H7 (cell line): Measurements from ENCODE around the gene PLXNB1. TPM values are rescaled to one million over a fixed set of nuclear protein-coding genes. Genes with fewer than 3 reads are reported as not detected.

Source experiments
- DNase-seq: peaks from one replicate; pipeline ENCODE4 v3.0.0; 2012
- H3K27me3 ChIP-seq: 2 replicates; pipeline ENCODE4 v1.6.0; 2011; ENCODE audit warnings: mild to moderate bottlenecking, low read length; ENCODE audit not compliant: control insufficient read depth, insufficient read depth
- H3K36me3 ChIP-seq: replicated peaks from 2 replicates; pipeline ENCODE4 v1.5.1; 2011; ENCODE audit warnings: low read length; ENCODE audit not compliant: control insufficient read depth, insufficient read depth
- H3K4me3 ChIP-seq: 2 replicates; pipeline ENCODE4 v1.5.1; 2011; ENCODE audit warnings: low read depth, mild to moderate bottlenecking, control low read depth, low read length, moderate library complexity; ENCODE audit not compliant: insufficient read depth
- total RNA-seq: library from RNA; depleted of rRNA; stranded (reverse); fragments of >200 nt; shearing (Covaris generic); gene quantifications from 2 replicates; pipeline ENCODE4 v1.2.3, GENCODE V29; 2014

The PLXNB1 gene
- total RNA-seq, 1 experiment from 2014 or later: 46.5 TPM

DNA sequence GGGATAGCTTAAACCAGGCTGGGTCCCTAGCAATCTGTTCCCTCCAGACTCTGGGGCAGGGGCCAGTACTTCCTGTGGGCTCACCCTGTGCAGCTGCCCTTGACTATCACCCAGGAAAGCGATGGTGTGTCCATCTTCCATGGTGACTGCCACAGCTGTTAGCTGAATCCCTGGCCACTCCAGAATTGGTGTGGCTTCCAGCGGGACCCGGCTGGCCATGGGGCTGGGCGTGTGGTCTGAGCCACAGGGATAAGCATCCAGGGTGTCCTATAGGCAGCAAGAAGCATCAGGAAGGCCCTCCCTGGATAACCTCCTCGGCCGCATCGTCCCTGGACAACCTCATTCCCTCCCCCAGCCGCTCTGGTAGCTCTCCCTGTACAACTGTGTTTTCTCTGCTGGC is 7.2 kb downstream of the PLXNB1 start:
- H3K4me3 ChIP-seq: no peak overlapping the region
- no peak for DNase-seq
- no peaks in the 10 kb centered on the region for H3K27me3 ChIP-seq
- peaks cover 13% of the 10 kb centered on the region for H3K36me3 ChIP-seq

DNA sequence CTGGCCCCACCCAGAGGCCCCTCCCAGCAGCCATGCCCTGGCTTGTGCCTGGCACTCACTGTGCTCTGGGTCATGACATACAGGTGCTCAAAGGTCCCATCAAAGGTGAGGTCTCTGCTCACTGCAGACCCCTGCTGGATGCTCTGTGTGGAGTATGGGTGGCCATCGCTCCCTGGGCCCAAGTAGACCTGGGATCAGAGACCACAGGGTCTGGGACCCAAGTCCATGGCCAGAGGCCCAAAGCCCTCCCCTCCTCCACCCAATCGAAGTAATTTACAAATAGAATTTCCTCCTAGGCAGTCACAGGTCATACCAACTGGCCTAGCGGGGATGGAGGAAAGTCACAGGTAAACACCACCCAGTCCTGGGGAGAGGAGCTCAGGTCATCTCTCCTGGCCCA is 7.6 kb downstream of the PLXNB1 start:
- no peak for DNase-seq
- no peak overlapping the region for H3K4me3 ChIP-seq
- no peaks in the 10 kb centered on the region for H3K27me3 ChIP-seq
- peaks cover 13% of the 10 kb centered on the region for H3K36me3 ChIP-seq

DNA sequence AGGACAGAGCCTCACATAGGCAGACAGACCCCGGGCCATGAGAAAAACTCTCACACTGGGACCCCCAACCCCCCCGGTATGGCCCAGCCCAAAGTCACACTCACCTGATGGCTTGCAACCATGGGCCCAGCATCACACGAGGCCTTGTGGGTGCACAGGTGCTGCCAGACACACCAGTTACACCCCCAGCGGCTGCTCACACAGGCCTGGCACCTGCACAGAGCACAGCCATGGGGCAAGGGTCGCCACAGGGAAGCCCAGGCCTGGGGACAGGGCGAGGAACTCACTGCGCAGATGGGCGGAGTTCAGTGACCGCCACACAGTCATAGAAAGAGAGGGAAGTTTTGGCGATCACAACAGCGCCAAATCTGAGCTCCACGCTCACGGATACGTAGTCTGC is 9.3 kb downstream of the PLXNB1 start:
- DNase-seq: no peak
- Histone ChIP-seq H3K4me3 (no peak overlapping the region), H3K27me3 (no peaks in the 10 kb centered on the region; the same call in 1 of the 2 replicates), H3K36me3 (peaks cover 21% of the 10 kb centered on the region)

DNA sequence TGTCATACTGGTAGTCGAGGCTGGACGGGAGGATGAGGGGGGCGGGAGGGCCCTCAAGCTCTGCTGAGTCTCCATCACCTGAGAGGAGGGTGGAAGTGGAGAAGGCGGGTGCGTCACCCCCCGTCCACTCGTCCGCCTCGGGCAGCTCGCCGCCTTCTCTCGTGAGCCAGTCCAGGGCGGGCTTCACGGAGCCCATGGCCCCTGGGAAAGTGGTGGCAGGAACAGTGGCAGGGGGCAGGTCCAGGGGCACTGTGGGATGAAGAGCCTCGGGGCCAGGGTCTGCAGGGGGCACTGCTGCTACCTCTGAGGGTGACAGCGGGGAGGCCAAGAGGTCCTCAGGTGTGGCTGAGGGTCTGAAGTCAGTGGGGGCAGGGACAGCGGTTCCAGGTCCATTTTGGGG is 10.3 kb downstream of the PLXNB1 start:
- DNase-seq: no peak
- Histone ChIP-seq H3K4me3 (no peak overlapping the region), H3K36me3 (peaks cover 31% of the 10 kb centered on the region), H3K27me3 (no peaks in the 10 kb centered on the region; the same call in 1 of the 2 replicates)

DNA sequence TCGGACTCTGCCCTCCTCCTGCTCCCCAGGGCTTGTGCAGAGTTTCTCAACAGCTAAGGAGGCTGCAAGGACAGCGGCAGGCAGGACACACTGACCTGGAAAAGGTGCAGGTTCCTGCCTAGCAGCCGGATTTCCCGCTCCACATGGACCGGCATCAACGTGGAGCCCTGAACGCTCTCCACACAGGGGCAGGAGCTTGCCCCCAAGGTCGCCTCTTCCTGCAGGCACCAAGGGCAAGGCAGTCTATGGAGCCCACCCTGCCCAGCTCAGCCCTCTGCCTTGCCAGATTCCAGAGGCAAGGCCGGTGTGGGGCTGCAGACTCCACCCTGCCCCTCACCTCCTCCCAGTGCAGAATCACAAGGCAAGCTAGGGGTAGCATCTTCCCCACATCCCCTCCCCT is 10.7 kb downstream of the PLXNB1 start:
- Histone ChIP-seq H3K27me3 (no peaks in the 10 kb centered on the region; the same call in 1 of the 2 replicates), H3K4me3 (no peak overlapping the region), H3K36me3 (peaks cover 34% of the 10 kb centered on the region)
- no peak for DNase-seq

DNA sequence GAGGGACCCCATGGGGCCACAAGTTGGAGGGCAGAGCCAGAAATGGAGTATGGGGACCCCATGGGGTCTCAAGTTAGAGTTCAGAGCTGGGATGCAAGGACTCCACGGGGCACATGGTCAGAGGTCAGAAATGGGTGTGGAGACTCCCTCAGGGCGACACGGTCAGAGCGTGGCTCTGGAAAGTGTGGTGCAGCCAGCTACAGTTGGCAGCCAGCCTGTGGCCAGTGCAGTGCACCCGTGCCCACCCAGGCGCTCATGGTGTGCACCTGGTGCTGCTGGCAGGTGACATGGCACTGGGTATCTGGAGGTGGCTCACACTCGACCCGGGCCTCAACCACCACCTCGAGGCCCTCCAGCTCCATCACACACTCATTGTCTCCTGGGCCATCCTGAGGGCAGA is 11.2 kb downstream of the PLXNB1 start:
- peaks cover 37% of the 10 kb centered on the region for H3K36me3 ChIP-seq
- no peak for DNase-seq
- no peak overlapping the region for H3K4me3 ChIP-seq
- H3K27me3 ChIP-seq: no peaks in the 10 kb centered on the region; the same call in 1 of the 2 replicates

DNA sequence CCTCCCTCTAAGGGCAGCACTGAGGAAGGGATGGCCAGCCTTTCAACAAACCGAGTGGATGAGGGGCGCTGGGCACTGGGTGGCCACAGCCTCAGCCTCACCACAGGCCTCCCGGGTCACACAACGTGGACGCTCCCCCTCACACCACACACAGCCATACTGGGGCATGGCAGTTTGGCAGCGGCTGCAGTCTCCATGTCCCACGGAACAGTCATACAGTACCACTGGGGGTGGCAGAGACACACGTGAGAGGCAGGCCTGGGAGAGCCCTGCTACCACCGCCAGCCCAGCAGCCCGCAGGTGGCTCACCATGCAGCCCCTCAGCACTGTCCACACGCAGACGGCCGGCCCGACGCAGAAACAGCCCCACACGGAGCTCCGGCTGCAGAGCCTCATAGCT is 11.7 kb downstream of the PLXNB1 start:
- no peak overlapping the region for H3K4me3 ChIP-seq
- H3K27me3 ChIP-seq: no peaks in the 10 kb centered on the region; the same call in 1 of the 2 replicates
- no peak for DNase-seq
- peaks cover 40% of the 10 kb centered on the region for H3K36me3 ChIP-seq

DNA sequence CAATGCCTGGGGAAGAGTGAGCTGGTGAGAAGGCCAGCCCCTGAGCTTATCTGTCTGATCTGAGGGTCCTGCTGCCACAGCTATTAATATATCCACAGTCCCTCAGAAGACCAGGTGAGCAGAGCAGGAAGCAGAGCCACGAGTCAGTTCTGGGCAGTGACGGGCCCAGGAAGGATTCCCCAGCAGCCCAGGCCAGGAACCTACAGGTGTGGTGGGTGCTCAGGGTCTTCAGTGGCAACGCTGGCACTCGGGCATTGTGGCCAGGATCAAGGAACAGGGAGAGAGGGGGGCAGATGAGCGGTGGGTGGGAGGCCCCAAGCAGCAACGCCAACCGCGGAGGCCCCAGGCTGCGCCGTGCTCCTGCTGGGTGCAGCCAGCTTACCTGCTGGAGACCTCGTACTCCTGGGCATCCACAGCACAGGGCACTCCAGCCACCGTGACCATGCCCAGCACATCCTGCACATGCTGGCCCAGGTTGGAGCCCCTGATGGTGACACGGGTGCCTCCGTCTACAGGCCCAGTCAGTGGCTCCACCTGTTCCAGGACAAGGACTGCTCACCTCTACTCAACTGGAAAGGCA is 12.3 kb downstream of the PLXNB1 start:
- peaks cover 45% of the 10 kb centered on the region for H3K36me3 ChIP-seq
- no peak overlapping the region for H3K4me3 ChIP-seq
- DNase-seq: no peak
- H3K27me3 ChIP-seq: no peaks in the 10 kb centered on the region; the same call in 1 of the 2 replicates

DNA sequence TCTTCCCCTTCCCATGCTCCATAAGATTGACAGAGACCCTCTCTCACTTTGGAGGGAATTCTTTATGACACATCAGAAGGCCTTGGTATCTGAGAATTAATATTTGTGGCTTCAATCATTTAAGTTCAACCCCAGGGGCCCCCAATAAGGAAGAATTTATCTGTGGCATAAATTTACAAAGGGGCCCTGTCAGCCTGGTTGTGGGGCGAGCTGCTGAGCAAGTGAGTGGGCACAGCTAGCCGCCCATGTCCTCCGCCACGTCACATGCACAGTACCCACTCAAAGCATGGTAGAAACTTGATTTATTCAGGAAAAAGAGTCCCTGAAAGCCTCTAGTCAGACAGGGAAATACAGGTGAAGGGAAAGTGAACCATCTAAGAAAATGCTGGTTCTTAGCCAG is 13.3 kb downstream of the PLXNB1 start:
- Histone ChIP-seq H3K36me3 (peaks cover 54% of the 10 kb centered on the region), H3K4me3 (no peak overlapping the region), H3K27me3 (no peaks in the 10 kb centered on the region; the same call in 1 of the 2 replicates)
- no peak for DNase-seq

DNA sequence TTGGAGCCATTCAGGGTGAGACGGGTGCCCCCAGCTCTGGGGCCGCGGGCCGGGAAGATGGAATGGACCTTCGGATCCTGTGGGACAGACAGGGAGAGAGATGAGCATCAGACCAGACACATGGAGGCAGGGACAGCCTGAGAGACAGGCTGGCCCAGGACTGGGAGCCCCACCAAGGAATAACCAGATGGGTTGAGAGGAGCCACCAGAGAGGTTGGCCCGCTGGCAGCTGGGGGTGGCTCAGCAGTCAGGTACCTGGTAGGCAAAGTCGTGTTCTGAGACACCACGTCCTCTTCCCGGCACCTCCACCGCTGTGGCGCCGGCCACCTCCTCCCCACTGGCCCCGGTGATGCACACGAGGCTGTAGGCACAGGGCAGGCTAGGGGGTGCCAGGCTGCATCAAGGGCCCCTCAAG is 13.8 kb downstream of the PLXNB1 start:
- no peak overlapping the region for H3K4me3 ChIP-seq
- DNase-seq: no peak
- H3K36me3 ChIP-seq: peaks cover 56% of the 10 kb centered on the region
- H3K27me3 ChIP-seq: no peaks in the 10 kb centered on the region; the same call in 1 of the 2 replicates

DNA sequence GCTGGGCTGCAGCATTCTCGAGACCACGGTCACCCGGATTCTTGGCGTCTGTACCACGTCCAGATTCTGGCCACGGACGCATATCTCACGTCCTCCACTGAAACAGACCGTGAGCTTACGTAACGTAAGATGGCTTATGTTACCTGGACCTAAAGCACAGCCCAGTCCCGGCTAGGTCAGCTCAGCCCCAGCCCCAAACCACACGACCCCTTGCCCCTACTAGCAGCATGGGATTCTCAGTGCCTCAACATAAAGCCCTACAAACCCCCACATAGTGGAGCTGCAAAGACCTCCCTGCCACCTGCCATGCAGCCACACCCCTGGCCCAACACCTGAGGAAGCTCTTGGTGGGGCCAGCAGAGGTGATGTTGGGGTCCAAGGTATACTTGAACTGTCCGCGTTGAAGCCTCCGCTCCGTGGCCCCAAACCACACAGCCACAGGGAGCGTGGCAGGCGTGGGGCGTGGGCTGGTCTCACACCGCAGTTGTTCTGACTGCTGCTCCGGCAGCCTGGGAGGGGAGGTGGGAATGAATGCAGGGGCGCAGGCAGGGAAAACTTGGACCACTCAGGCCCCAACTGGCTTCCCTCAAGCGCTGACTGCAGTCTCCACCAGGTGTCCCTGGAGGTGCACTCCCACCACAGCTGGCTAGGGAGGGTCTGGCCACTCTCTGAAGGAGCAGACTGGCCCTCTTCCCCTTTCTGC is 14.5 kb downstream of the PLXNB1 start:
- H3K4me3 ChIP-seq: no peak overlapping the region
- DNase-seq: no peak
- H3K27me3 ChIP-seq: no peaks in the 10 kb centered on the region; the same call in 1 of the 2 replicates
- H3K36me3 ChIP-seq: peaks cover 60% of the 10 kb centered on the region

DNA sequence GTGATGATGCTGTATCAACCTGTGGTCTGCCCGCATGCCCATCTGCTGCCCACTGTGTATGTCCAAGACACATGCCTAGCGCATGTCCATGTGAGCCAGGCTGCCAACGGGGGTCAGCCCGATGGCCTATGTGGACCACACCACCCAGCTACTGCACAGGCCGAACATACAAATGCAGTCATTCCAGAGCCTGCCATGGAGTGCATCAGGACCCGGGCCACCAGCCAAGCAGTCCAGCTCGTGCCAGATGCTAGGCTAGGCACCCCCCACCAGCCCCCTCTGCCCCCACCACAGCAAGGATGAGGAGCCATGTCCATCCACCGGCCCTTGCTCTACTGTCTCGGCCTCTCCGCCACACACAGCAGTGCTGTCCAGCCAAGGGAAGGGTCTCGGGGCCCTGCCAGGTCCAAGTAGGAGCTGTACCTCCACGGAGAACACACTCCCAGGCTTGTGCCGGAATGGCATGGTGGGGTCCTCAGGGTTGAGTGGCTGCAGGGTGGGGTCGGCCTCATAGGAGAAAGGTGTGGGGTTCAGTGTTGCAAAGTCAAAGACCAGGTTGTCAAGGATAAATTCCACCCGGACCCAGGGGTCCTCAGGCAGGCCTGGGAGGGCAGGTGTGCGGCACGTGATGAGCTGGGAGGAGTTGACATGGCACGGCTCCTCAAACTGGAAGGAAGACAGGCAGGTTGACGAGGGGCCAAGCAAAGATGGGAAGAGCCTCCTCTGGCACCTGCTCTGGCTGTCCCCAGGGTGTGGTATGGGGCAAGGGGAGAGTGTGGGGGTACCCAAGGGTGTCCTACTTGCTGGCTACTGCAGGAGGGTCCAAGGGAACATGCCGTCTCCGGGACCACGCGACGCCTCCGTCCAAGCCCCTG is 15.3 kb downstream of the PLXNB1 start:
- Histone ChIP-seq H3K4me3 (no peak overlapping the region), H3K27me3 (no peaks in the 10 kb centered on the region; the same call in 1 of the 2 replicates), H3K36me3 (peaks cover 64% of the 10 kb centered on the region)
- no peak for DNase-seq

DNA sequence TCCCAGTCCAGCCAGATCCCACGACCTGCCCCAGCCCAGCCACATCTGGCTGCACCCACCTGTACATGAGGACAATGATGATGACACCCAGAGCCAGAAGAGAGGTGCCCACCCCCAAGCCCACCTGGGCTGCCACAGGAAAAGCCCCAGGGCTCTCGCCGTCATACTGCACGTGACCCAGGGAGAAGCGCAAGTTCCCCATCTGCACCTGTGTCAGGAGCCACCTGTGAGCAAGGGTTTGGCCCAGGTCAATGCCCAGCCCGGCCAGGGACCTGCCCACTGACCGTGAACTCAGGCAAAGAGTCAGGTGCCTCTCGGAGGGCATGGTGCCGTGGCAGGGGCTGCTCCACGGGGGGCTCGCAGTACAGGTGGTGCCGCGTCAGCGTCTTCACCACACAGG is 16.3 kb downstream of the PLXNB1 start:
- no peaks in the 10 kb centered on the region; the same call in 1 of the 2 replicates for H3K27me3 ChIP-seq
- H3K36me3 ChIP-seq: peaks cover 69% of the 10 kb centered on the region
- no peak overlapping the region for H3K4me3 ChIP-seq
- no peak for DNase-seq

DNA sequence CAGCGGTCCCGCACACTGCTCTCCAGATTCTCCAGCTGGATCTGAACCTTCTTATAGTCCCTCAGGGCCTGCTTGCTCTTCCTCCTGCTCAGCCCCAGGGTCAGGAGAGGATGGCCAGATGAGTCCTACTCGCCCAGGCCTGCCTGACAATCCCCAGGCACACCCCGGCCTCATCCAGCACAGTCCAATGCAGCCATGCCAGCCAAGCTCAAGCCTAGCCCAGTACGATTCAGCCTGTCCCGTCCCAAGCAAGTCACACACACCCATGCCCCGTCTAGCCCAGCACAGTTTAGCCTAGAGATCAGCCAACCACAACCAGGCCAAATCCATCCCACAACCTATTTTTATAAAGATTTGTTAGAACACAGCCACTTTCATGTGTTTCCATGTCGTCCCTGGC is 16.8 kb downstream of the PLXNB1 start:
- no peaks in the 10 kb centered on the region; the same call in 1 of the 2 replicates for H3K27me3 ChIP-seq
- peaks cover 71% of the 10 kb centered on the region for H3K36me3 ChIP-seq
- no peak for DNase-seq
- H3K4me3 ChIP-seq: no peak overlapping the region
